GM12878 (cell line): Measurements from ENCODE around the gene PPP6R2. TPM values are rescaled to one million over a fixed set of nuclear protein-coding genes. Genes with fewer than 3 reads are reported as not detected.

ENCODE experiments used
- ATAC-seq: fragments of 200-7000 bp; cut with Tn5 transposase; 3 replicates; pipeline ENCODE4 v1.9.1; 2020; ENCODE audit warnings: mild to moderate bottlenecking, moderate library complexity
- BruUV-seq: library from RNA; stranded (reverse); fragments of 400-500 nt; replicated peaks from 2 replicates; lab custom pipeline; 2021; lab: Mats Ljungman, UMichigan
- CTCF ChIA-PET: fragments of 300-600 bp; sonication (Branson Sonifier 250); formaldehyde crosslinking; extraction: SDS; loops from one replicate; lab custom pipeline; 2021; ENCODE audit warnings: inconsistent platforms; lab: Yijun Ruan, JAX
- POLR2A ChIA-PET: fragments of 350-600 bp; formaldehyde crosslinking; extraction: SDS; loops from one replicate; lab custom pipeline; 2021; ENCODE audit warnings: inconsistent platforms; lab: Charles Lee
- RAD21 ChIA-PET: fragments of 300-600 bp; sonication (Branson Sonifier 250); formaldehyde crosslinking; loops from one replicate; lab custom pipeline; 2023; ENCODE audit warnings: antibody characterized with exemption; ENCODE audit not compliant: unreplicated experiment; lab: Charles Lee
- SMC1A ChIA-PET: fragments of 300-600 bp; sonication (Branson Sonifier 250); formaldehyde crosslinking; loops from one replicate; lab custom pipeline; 2023; ENCODE audit not compliant: unreplicated experiment, uncharacterized antibody; lab: Charles Lee
- DNase-seq: peaks from one replicate; pipeline ENCODE4 v3.0.0-alpha.2; 2011; ENCODE audit warnings: low read depth, low spot score
- FAIRE-seq: peaks from 3 replicates; lab custom pipeline; 2011; peaks lifted over from hg19 to GRCh38; lab: Jason Lieb, UNC
- H2AFZ ChIP-seq: 2 replicates; pipeline ENCODE4 v1.6.0; 2011; ENCODE audit warnings: low read depth, low read length, control low read depth; ENCODE audit not compliant: control insufficient read depth
- H3K27ac ChIP-seq: 2 replicates; pipeline ENCODE4 v1.5.1; 2011; ENCODE audit warnings: control low read depth; ENCODE audit not compliant: control insufficient read depth, insufficient read depth
- H3K27me3 ChIP-seq, 2 experiments: replicated peaks in 1 of 2; 2 replicates each; pipeline versions ENCODE4 v1.6.0 to v1.6.1; 2011; ENCODE audit warnings: low read length in 1 of 2; ENCODE audit not compliant: control insufficient read depth in 2 of 2, insufficient read depth in 2 of 2
- H3K36me3 ChIP-seq, 2 experiments: 2 replicates each; pipeline ENCODE4 v1.5.1; 2011; ENCODE audit warnings: low read length in 1 of 2; ENCODE audit not compliant: control insufficient read depth in 2 of 2, insufficient read depth in 2 of 2
- H3K4me1 ChIP-seq: 2 replicates; pipeline ENCODE4 v1.6.1; 2011; ENCODE audit warnings: mild to moderate bottlenecking, low read length, moderate library complexity, mixed read lengths; ENCODE audit not compliant: control insufficient read depth, insufficient read depth
- H3K4me2 ChIP-seq: 2 replicates; pipeline ENCODE4 v1.6.0; 2011; ENCODE audit warnings: control low read depth; ENCODE audit not compliant: control insufficient read depth, insufficient read depth
- H3K4me3 ChIP-seq: fragments of 200-600 bp; sonication (generic); 2 replicates; pipeline ENCODE4 v1.5.1; 2016
- H3K79me2 ChIP-seq: 2 replicates; pipeline ENCODE4 v1.6.0; 2011; ENCODE audit warnings: low read length; ENCODE audit not compliant: control insufficient read depth, insufficient read depth
- H3K9ac ChIP-seq: 2 replicates; pipeline ENCODE4 v1.8.0; 2011; ENCODE audit warnings: low read length, control low read depth, mixed read lengths; ENCODE audit not compliant: control insufficient read depth, insufficient read depth
- H3K9me3 ChIP-seq: replicated peaks from 3 replicates; pipeline ENCODE4 v1.5.1; 2011; ENCODE audit warnings: mild to moderate bottlenecking, low read length; ENCODE audit not compliant: control insufficient read depth, insufficient read depth
- H4K20me1 ChIP-seq: 2 replicates; pipeline ENCODE4 v1.6.0; 2011; ENCODE audit not compliant: control insufficient read depth, insufficient read depth
- BCLAF1 ChIP-seq: fragments of 450-650 bp; IDR thresholded peaks from 2 replicates; pipeline ENCODE4 v1.6.1; 2017; ENCODE audit warnings: antibody characterized with exemption, mild to moderate bottlenecking, moderate library complexity
- BMI1 ChIP-seq: fragments of 450-650 bp; IDR thresholded peaks from 2 replicates; pipeline ENCODE4 v1.6.1; 2016; ENCODE audit warnings: mild to moderate bottlenecking, moderate library complexity, borderline replicate concordance
- DPF2 ChIP-seq: fragments of 450-650 bp; IDR thresholded peaks from 2 replicates; pipeline ENCODE4 v1.6.1; 2017; ENCODE audit warnings: mild to moderate bottlenecking
- GABPA ChIP-seq: IDR thresholded peaks from 2 replicates; pipeline ENCODE4 v1.6.1; 2014; ENCODE audit warnings: antibody characterized with exemption, low read depth, mild to moderate bottlenecking, inconsistent platforms
- MYC ChIP-seq: IDR thresholded peaks from 2 replicates; pipeline ENCODE4 v1.6.1; 2011; ENCODE audit warnings: mild to moderate bottlenecking, low read length, moderate library complexity, inconsistent platforms; ENCODE audit not compliant: insufficient read depth, insufficient replicate concordance, insufficient read length, severe bottlenecking
- SIN3A ChIP-seq: IDR thresholded peaks from 2 replicates; pipeline ENCODE4 v1.6.1; 2012; ENCODE audit warnings: low read depth, low read length, improper control_type of control experiment
- TBL1XR1 ChIP-seq: IDR thresholded peaks from 2 replicates; pipeline ENCODE4 v1.6.1; 2012; ENCODE audit warnings: low read depth, low read length, improper control_type of control experiment
- ZBTB40 ChIP-seq: fragments of 450-650 bp; IDR thresholded peaks from 2 replicates; pipeline ENCODE4 v1.6.1; 2016; ENCODE audit warnings: mild to moderate bottlenecking, moderate library complexity, borderline replicate concordance
- WGBS: methylation state at CpG from one replicate; pipeline ENCODE4 v1.1.6; 2016; ENCODE audit warnings: low lambda C conversion rate; ENCODE audit not compliant: insufficient replicate concordance, insufficient coverage; ENCODE audit errors: missing lambda C conversion rate; 5-methylcytosine and 5-hydroxymethylcytosine counted together
- in situ Hi-C: fragments of 300-500 bp; cut with MboI; formaldehyde crosslinking; loops from 9 replicates; pipeline ENCODE4 v1.14.3; 2018; ENCODE audit warnings: mixed read lengths
- intact Hi-C: fragments of 100-400 bp; cut with micrococcal nuclease; formaldehyde crosslinking; loops from one replicate; pipeline ENCODE4 v1.14.2; 2022; ENCODE audit not compliant: unreplicated experiment
- polyA plus RNA-seq, 11 experiments: library from polyadenylated mRNA; depleted of rRNA in 4 of 11; unstranded in 6 of 11; stranded (reverse) in 5 of 11; fragments of >200 nt; fragmentation: Nextera tagmentation in 4 of 11; fragmentation: Illumina TruSeq in 1 of 11; extraction: Ambion mirVana in 4 of 11; extraction: Trizol in 1 of 11; gene quantifications; 1 replicate in 1 of 11; 2 replicates in 10 of 11; pipeline versions ENCODE4 v1.2.1 to v1.2.3, GENCODE V29; 2011 to 2016; ENCODE audit warnings: inconsistent platforms in 2 of 11, missing spikeins in 2 of 11, low read depth in 1 of 11
- total RNA-seq, 4 experiments: library from RNA; depleted of rRNA in 3 of 4; stranded (reverse); fragments of >200 nt in 3 of 4; fragmentation: Illumina TruSeq in 1 of 4; extraction: Trizol in 1 of 4; gene quantifications; 2 replicates each; pipeline versions ENCODE4 v1.2.1 to v1.2.3, GENCODE V29; 2013 to 2021

The PPP6R2 gene
- total and polyA plus RNA-seq, 10 of the 15 experiments (the other 5 are each of a cell fraction or from before 2014, with no cell fraction given) = 0.29 to 52.6 (median 25.4) TPM

GRCh38 chr22:50310031-50310722, 33.0 kb upstream of the PPP6R2 start:
- Histone ChIP-seq H3K4me1 (peaks cover 26% of the 10 kb centered on the region), H3K9me3 (no peaks in the 10 kb centered on the region), H3K27ac (no peak overlapping the region), H3K4me2 (no peak overlapping the region), H3K36me3 (no peaks in the 10 kb centered on the region), H3K9ac (no peak overlapping the region), H3K4me3 (no peak overlapping the region), H3K79me2 (peaks cover 34% of the 10 kb centered on the region), H4K20me1 (no peaks in the 10 kb centered on the region), H3K27me3 (no peaks in the 10 kb centered on the region), H2AFZ (no peak overlapping the region)
- no TSS peak for BruUV-seq
- DNase-seq = no peak
- no peak for TF ChIP-seq DPF2
- no peak for TF ChIP-seq SIN3A
- TF ChIP-seq BCLAF1 = no peak
- no peak for TF ChIP-seq MYC
- TF ChIP-seq ZBTB40 = no peak
- TF ChIP-seq GABPA = no peak
- TF ChIP-seq TBL1XR1 = no peak
- TF ChIP-seq BMI1 = no peak
- POLR2A ChIA-PET = no interaction called here
- RAD21 ChIA-PET = no interaction called here
- intact Hi-C loops = no loop called here
- in situ Hi-C loops = no loop called here
- no peak for FAIRE-seq
- 94% methylated on average over 17 of the region's 21 CpGs for WGBS
- SMC1A ChIA-PET = no interaction called here
- ATAC-seq = no peak
- CTCF ChIA-PET = interaction anchor here (0.6 kb wide), 1 partner anchor 16 kb away, joined by 3 read pairs; no protein-coding TSS in a partner anchor
